ENCODE measurements around the gene NELFE.

DNA sequence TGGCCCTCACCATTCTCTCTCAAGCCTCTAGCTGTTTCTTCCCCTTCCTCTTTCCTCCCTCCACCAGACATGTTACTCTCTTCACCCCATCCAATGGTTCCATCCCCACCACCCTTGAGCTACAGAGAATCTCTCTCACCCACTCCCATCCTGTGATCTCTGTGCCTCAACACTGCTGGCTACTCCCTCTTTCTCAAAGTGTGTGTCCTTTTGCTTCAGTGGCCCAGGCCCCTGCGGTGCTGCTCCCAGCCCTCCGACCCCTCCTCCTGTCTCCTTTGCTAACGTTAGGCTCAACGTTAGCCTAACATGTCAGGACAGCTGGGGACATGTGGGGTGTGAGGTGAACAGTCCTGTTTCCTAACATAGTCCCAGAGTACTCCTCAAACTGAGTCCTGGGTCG is 5.9 kb downstream of the NELFE start:
- TF ChIP-seq POLR2A (IDR thresholded peaks at IDR 0.05): no peak
- TF ChIP-seq, protein P1, sequence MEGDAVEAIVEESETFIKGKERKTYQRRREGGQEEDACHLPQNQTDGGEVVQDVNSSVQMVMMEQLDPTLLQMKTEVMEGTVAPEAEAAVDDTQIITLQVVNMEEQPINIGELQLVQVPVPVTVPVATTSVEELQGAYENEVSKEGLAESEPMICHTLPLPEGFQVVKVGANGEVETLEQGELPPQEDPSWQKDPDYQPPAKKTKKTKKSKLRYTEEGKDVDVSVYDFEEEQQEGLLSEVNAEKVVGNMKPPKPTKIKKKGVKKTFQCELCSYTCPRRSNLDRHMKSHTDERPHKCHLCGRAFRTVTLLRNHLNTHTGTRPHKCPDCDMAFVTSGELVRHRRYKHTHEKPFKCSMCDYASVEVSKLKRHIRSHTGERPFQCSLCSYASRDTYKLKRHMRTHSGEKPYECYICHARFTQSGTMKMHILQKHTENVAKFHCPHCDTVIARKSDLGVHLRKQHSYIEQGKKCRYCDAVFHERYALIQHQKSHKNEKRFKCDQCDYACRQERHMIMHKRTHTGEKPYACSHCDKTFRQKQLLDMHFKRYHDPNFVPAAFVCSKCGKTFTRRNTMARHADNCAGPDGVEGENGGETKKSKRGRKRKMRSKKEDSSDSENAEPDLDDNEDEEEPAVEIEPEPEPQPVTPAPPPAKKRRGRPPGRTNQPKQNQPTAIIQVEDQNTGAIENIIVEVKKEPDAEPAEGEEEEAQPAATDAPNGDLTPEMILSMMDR (IDR thresholded peaks at IDR 0.05): no peak

All from lower leg skin (tissue), 3 donors.